GM20000 (cell line): ENCODE measurements around the gene ATXN2.
"Not testable (repeated sequence)": the region's sequence is repeated elsewhere in the genome, so short reads cannot be mapped to it uniquely, and the experiment has no call there.

Experiments
- DNase-seq: peaks from one replicate; pipeline ENCODE4 v3.0.0; 2012; ENCODE audit warnings: low spot score
- CTCF ChIP-seq: IDR thresholded peaks from 2 replicates; pipeline ENCODE4 v1.5.1; 2012; ENCODE audit warnings: mild to moderate bottlenecking, control low read depth; ENCODE audit errors: extremely low read depth, missing control alignments

ATXN2 gene

GRCh38 chr12:111529424-111530368 is 69.4 kb downstream of the ATXN2 start:
- DNase-seq: peak; percentile 81
- TF ChIP-seq CTCF: peak; percentile 69

DNA sequence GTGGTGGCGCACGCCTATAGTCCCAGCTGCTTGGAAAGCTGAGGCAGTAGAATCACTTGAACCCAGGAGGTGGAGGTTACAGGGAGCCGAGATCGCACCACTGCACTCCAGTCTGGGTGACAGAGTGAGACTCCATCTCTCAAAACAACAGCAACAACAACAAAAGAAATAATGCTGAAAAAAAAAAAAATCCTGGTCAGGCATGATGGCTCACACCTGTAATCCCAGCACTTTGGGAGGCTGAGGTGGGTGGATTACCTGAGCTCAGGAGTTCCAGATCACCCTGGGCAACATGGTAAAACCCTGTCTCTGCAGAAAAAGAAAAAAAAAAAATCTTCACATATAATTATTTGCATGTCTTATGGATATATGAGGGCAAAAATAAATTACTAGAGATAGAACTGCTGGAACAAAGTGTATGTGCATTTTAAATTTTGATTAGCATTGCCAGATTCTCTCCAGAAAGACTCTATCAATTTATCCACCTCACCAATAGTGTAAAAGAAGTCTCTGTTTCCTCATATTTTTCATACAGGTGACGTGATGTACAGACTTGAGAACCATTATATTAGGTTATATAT is 75.4 kb downstream of the ATXN2 start:
- DNase-seq: no peak
- TF ChIP-seq CTCF: no peak

GRCh38 chr12:111521801-111522200 is 77.3 kb downstream of the ATXN2 start:
- no peak for DNase-seq
- no peak for TF ChIP-seq CTCF

DNA sequence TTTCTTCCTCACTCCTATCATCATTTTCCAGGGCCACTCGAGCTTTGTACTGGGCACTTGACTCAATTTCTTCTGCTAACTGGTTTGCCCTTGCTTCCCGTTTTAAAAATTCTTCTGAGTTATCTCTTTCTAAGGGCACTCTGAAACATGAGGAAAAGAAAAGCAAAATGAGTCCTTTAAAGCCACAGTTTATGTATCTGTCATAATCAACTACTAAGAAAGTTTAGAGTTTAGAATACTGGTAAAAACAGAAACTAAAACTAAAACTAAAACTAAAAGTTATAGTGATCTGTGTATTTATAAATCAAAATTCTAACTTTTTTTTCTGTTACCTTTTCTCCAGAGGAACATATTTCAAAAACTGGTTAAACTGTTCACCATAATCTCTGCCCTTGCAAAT is 79.2 kb downstream of the ATXN2 start:
- TF ChIP-seq CTCF: no peak

GRCh38 chr12:111519083-111519482 is 80.0 kb downstream of the ATXN2 start:
- TF ChIP-seq CTCF: no peak
- no peak for DNase-seq

More for the DNA sequence above, 79.2 kb downstream of the ATXN2 start:
- no peak for DNase-seq

DNA sequence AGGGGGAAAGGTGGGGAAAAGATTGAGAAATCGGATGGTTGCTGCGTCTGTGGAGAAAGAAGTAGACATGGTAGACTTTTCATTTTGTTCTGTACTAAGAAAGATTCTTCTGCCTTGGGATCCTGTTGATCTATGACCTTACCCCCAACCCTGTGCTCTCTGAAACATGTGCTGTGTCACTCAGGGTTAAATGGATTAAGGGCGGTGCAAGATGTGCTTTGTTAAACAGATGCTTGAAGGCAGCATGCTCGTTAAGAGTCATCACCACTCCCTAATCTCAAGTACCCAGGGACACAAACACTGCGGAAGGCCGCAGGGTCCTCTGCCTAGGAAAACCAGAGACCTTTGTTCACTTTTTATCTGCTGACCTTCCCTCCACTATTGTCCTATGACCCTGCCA is 91.4 kb downstream of the ATXN2 start:
- DNase-seq: not testable (repeated sequence)

DNA sequence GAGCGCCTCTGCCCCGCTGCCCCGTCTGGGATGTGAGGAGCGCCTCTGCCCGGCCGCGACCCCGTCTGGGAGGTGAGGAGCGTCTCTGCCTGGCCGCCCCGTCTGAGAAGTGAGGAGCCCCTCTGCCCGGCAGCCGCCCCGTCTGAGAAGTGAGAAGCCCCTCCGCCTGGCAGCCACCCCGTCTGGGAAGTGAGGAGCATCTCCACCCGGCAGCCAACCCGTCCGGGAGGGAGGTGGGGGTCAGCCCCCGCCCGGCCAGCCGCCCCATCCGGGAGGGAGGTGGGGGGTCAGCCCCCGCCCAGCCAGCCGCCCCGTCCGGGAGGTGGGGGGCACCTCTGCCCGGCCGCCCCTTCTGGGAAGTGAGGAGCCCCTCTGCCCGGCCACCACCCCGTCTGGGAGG is 91.9 kb downstream of the ATXN2 start:
- not testable (repeated sequence) for DNase-seq

GRCh38 chr12:111506260-111506659 is 92.9 kb downstream of the ATXN2 start:
- TF ChIP-seq CTCF: no peak
- no peak for DNase-seq
